Panc1 (cell line): ENCODE data around the gene MNX1. TPM values are rescaled to one million over a fixed set of nuclear protein-coding genes. Genes with fewer than 3 reads are reported as not detected.

Experiments
- ATAC-seq: fragments of 200-7000 bp; cut with Tn5 transposase; 2 replicates; pipeline ENCODE4 v1.9.1; 2020; ENCODE audit warnings: mild to moderate bottlenecking, moderate library complexity
- BruUV-seq: library from RNA; stranded (reverse); fragments of 400-500 nt; replicated peaks from 2 replicates; lab custom pipeline; 2021; lab: Mats Ljungman, UMichigan
- CTCF ChIA-PET: fragments of 300-600 bp; sonication (Branson Sonifier 250); formaldehyde crosslinking; loops from one replicate; lab custom pipeline; 2022; ENCODE audit warnings: antibody characterized with exemption; lab: Charles Lee
- POLR2A ChIA-PET: fragments of 300-600 bp; sonication (Branson Sonifier 250); formaldehyde crosslinking; loops from one replicate; lab custom pipeline; 2022; ENCODE audit warnings: antibody characterized with exemption; lab: Charles Lee
- DNase-seq: peaks from one replicate; pipeline ENCODE4 v3.0.0-alpha.2; 2010; ENCODE audit warnings: low read depth, low spot score
- H3K27ac ChIP-seq: 2 replicates; pipeline ENCODE4 v1.5.1; 2011; ENCODE audit warnings: mild to moderate bottlenecking, low read length, inconsistent platforms
- H3K27me3 ChIP-seq: fragments of 200-500 bp; sonication (Bioruptor generic); 2 replicates; pipeline ENCODE4 v1.6.0; 2014; ENCODE audit warnings: low read length, inconsistent platforms; ENCODE audit not compliant: control insufficient read depth, insufficient read depth
- H3K36me3 ChIP-seq: fragments of 200-500 bp; sonication (Bioruptor generic); 2 replicates; pipeline ENCODE4 v1.5.1; 2014; ENCODE audit warnings: inconsistent platforms, mild to moderate bottlenecking, low read length, moderate library complexity; ENCODE audit not compliant: control insufficient read depth, insufficient read depth
- H3K4me1 ChIP-seq: 2 replicates; pipeline ENCODE4 v1.5.1; 2011; ENCODE audit warnings: inconsistent platforms, mild to moderate bottlenecking, low read length, moderate library complexity; ENCODE audit not compliant: control insufficient read depth, insufficient read depth
- H3K4me3 ChIP-seq, 2 experiments: 2 replicates each; pipeline ENCODE4 v1.5.1; 2011 to 2012; ENCODE audit warnings: low read depth in 2 of 2, low read length in 2 of 2, mild to moderate bottlenecking in 2 of 2, inconsistent platforms in 1 of 2, moderate library complexity in 1 of 2
- H3K9me3 ChIP-seq: fragments of 200-500 bp; sonication (Bioruptor generic); 2 replicates; pipeline ENCODE4 v1.5.1; 2014; ENCODE audit warnings: low read depth, mild to moderate bottlenecking, inconsistent platforms, low read length, moderate library complexity; ENCODE audit not compliant: control insufficient read depth, insufficient read depth
- POLR2AphosphoS5 ChIP-seq: IDR thresholded peaks from 2 replicates; pipeline ENCODE4 v1.6.1; 2012; ENCODE audit warnings: mild to moderate bottlenecking, low read depth, low read length, moderate library complexity
- SIN3A ChIP-seq: IDR thresholded peaks from 2 replicates; pipeline ENCODE4 v1.6.1; 2012; ENCODE audit warnings: low read depth, mild to moderate bottlenecking, low read length, moderate library complexity, borderline replicate concordance; ENCODE audit not compliant: insufficient read depth
- TCF7L2 ChIP-seq: IDR thresholded peaks from 2 replicates; pipeline ENCODE4 v1.6.1; 2011; ENCODE audit warnings: mild to moderate bottlenecking, low read depth, low read length, inconsistent platforms
- in situ Hi-C: cut with HindIII; loops from 2 replicates; pipeline ENCODE4 v1.10.0; 2016; ENCODE audit warnings: low sequenced_read_pairs, low pct_unique_long_range_greater_than_20kb
- intact Hi-C: fragments of 100-400 bp; cut with micrococcal nuclease; formaldehyde crosslinking; loops from one replicate; pipeline ENCODE4 v1.10.0; 2022; ENCODE audit not compliant: unreplicated experiment
- total RNA-seq: library from RNA; stranded (reverse); gene quantifications from one replicate; pipeline ENCODE4 v1.2.1, GENCODE V29; 2021; ENCODE audit not compliant: unreplicated experiment
- TF ChIP-seq, protein P1 (sequence below), 2 experiments: IDR thresholded peaks; 2 replicates each; pipeline ENCODE4 v1.6.1; 2011 to 2012; ENCODE audit warnings: low read depth in 2 of 2, control low read depth in 1 of 2, low read length in 1 of 2, mild to moderate bottlenecking in 1 of 2, moderate library complexity in 1 of 2; ENCODE audit not compliant: insufficient read depth in 1 of 2
- TF ChIP-seq, protein P2 (sequence below): fragments of 450-650 bp; IDR thresholded peaks from 2 replicates; pipeline ENCODE4 v1.5.1; 2017; ENCODE audit warnings: mild to moderate bottlenecking

Gene MNX1
- total RNA-seq, 1 experiment from 2014 or later: 3.6 TPM

DNA sequence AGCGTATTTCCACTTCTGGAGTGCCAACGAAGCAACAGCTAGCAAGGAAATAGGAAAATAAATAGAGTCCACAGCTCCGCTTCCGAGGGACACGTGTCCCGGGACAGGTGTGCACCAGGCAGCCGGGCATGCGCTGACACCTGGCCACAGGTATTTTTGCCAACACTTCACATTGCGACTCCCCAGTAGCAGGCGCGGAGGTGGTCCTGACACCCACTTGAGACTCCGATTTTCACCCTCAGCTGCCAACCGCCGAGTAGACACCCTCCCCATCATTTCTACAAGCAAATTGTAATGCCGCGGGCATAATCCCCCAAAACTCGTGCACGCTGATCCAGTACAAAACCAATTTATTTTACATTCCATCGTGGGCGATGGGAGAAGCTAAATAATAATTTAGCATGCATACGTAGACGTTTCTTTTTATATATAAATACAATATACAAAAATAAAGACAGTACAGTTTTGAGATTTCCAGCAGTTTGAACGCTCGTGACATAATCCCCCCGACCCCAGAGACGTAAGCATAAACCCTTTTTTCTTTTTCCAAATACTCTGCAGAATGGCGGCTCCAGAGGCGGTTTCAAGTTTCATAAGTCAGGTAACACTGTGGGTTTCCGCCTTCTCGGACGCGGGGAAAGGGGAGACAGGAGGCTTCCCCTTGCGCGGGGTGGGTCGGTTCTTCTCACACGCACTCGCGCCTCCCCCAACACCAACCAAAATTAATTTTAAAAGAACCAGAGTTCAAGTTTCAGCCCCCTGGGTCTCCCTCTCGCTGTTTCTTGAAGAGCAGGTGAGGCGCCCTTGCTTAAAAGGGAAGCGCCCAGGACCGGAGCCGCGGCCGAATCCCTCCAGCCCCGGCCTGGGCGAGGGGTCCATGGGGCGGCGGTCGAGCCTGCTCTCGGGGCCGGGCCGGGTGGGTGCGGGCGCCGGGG lies 5.7 kb downstream of the MNX1 start:
- H3K27me3 ChIP-seq: no peaks in the 10 kb centered on the region
- no peak for DNase-seq
- peaks cover 9% of the 10 kb centered on the region for H3K4me1 ChIP-seq
- no TSS peak for BruUV-seq
- in situ Hi-C loops: no loop called here
- H3K4me3 ChIP-seq: no peak overlapping the region
- H3K27ac ChIP-seq: no peak overlapping the region
- CTCF ChIA-PET: no interaction called here
- H3K36me3 ChIP-seq: no peaks in the 10 kb centered on the region
- TF ChIP-seq SIN3A (no peak), TCF7L2 (no peak), POLR2AphosphoS5 (no peak)
- TF ChIP-seq, protein P1, sequence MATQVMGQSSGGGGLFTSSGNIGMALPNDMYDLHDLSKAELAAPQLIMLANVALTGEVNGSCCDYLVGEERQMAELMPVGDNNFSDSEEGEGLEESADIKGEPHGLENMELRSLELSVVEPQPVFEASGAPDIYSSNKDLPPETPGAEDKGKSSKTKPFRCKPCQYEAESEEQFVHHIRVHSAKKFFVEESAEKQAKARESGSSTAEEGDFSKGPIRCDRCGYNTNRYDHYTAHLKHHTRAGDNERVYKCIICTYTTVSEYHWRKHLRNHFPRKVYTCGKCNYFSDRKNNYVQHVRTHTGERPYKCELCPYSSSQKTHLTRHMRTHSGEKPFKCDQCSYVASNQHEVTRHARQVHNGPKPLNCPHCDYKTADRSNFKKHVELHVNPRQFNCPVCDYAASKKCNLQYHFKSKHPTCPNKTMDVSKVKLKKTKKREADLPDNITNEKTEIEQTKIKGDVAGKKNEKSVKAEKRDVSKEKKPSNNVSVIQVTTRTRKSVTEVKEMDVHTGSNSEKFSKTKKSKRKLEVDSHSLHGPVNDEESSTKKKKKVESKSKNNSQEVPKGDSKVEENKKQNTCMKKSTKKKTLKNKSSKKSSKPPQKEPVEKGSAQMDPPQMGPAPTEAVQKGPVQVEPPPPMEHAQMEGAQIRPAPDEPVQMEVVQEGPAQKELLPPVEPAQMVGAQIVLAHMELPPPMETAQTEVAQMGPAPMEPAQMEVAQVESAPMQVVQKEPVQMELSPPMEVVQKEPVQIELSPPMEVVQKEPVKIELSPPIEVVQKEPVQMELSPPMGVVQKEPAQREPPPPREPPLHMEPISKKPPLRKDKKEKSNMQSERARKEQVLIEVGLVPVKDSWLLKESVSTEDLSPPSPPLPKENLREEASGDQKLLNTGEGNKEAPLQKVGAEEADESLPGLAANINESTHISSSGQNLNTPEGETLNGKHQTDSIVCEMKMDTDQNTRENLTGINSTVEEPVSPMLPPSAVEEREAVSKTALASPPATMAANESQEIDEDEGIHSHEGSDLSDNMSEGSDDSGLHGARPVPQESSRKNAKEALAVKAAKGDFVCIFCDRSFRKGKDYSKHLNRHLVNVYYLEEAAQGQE (IDR thresholded peaks at IDR 0.05; ENCODE audit: insufficient read depth in 1 of 2, low read depth in 2 of 2, low read length in 1 of 2): no peak
- TF ChIP-seq, protein P2, sequence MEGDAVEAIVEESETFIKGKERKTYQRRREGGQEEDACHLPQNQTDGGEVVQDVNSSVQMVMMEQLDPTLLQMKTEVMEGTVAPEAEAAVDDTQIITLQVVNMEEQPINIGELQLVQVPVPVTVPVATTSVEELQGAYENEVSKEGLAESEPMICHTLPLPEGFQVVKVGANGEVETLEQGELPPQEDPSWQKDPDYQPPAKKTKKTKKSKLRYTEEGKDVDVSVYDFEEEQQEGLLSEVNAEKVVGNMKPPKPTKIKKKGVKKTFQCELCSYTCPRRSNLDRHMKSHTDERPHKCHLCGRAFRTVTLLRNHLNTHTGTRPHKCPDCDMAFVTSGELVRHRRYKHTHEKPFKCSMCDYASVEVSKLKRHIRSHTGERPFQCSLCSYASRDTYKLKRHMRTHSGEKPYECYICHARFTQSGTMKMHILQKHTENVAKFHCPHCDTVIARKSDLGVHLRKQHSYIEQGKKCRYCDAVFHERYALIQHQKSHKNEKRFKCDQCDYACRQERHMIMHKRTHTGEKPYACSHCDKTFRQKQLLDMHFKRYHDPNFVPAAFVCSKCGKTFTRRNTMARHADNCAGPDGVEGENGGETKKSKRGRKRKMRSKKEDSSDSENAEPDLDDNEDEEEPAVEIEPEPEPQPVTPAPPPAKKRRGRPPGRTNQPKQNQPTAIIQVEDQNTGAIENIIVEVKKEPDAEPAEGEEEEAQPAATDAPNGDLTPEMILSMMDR: no peak
- POLR2A ChIA-PET: no interaction called here
- no peaks in the 10 kb centered on the region for H3K9me3 ChIP-seq
- no peak for ATAC-seq
- intact Hi-C loops: no loop called here

DNA sequence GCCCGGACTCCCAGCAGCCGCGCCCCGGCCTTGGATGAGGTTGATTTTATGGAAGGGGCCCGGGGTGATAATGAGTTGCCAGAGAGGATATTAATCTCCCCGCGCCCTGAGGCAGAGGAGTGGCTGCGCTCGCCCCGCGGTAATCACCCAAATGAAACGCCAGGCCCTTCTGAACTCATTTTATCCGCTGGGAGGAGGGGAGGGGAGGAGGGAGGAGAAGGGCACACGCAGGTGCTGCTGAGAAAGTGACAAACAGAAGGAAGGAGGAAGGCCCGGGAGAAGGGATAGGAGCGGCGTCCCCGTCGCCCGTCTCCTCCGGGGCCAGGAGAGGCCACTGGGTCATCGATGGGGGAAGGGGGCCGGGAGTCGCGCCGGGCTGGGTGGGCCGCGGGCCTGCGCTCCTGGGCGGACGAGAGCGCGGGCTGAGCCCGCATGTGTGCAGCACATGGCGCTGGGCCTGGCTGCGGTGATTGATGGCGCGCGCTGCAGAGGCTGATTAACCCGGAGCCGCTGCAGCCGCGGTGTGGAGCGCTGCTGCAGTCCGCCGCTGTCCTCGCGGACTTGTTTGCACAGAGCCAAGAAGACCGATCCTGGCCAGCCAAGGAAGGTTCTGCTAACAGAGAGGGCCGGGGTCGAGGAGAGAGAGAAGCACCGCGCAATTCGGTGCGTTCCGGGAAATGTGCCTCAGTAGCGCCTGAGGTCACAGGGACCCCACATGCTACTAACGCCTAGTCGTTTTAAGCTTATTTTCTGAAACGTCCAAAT lies 6.5 kb downstream of the MNX1 start:
- no TSS peak for BruUV-seq
- in situ Hi-C loops: no loop called here
- POLR2A ChIA-PET: no interaction called here

More for the DNA sequence above, 6.5 kb downstream of the MNX1 start:
- DNase-seq (no peak), ATAC-seq (no peak)
- H3K4me3 ChIP-seq: no peak overlapping the region
- H3K4me1 ChIP-seq: peaks cover 4% of the 10 kb centered on the region
- CTCF ChIA-PET: no interaction called here
- no peak overlapping the region for H3K27ac ChIP-seq
- H3K36me3 ChIP-seq: no peaks in the 10 kb centered on the region
- H3K27me3 ChIP-seq: no peaks in the 10 kb centered on the region
- TF ChIP-seq, protein P1 (IDR thresholded peaks at IDR 0.05; ENCODE audit: insufficient read depth in 1 of 2, low read depth in 2 of 2, low read length in 1 of 2): no peak
- TF ChIP-seq SIN3A (no peak), POLR2AphosphoS5 (no peak), TCF7L2 (no peak)
- TF ChIP-seq, protein P2: no peak
- intact Hi-C loops: no loop called here
- no peaks in the 10 kb centered on the region for H3K9me3 ChIP-seq
